Caco-2 (cell line): Measurements from ENCODE around the gene ATG7. TPM values are rescaled to one million over a fixed set of nuclear protein-coding genes. Genes with fewer than 3 reads are reported as not detected.

Source experiments
- BruUV-seq: library from RNA; stranded (reverse); fragments of 400-500 nt; replicated peaks from 2 replicates; lab custom pipeline; 2021; lab: Mats Ljungman, UMichigan
- CTCF ChIA-PET: fragments of 300-600 bp; sonication (Branson Sonifier 250); formaldehyde crosslinking; loops from one replicate; lab custom pipeline; 2022; ENCODE audit warnings: antibody characterized with exemption; lab: Charles Lee
- POLR2A ChIA-PET: fragments of 300-600 bp; sonication (Branson Sonifier 250); formaldehyde crosslinking; loops from one replicate; lab custom pipeline; 2022; ENCODE audit warnings: antibody characterized with exemption; lab: Charles Lee
- DNase-seq, 2 experiments: peaks; one replicate each; pipeline versions ENCODE4 v3.0.0 to v3.0.0-alpha.2; 2020 to 2022
- H3K27me3 ChIP-seq: replicated peaks from 2 replicates; pipeline ENCODE4 v1.6.0; 2011; ENCODE audit warnings: low read length; ENCODE audit not compliant: control insufficient read depth, insufficient read depth
- H3K36me3 ChIP-seq: 2 replicates; pipeline ENCODE4 v1.5.1; 2011; ENCODE audit warnings: low read length; ENCODE audit not compliant: control insufficient read depth, insufficient read depth
- H3K4me1 ChIP-seq: fragments of 250-450 bp; sonication (Bioruptor Pico); 2 replicates; pipeline ENCODE4 v1.5.1; 2020; ENCODE audit warnings: mild to moderate bottlenecking
- H3K4me3 ChIP-seq: 2 replicates; pipeline ENCODE4 v1.5.1; 2011; ENCODE audit warnings: low read depth, mild to moderate bottlenecking, control low read depth, low read length
- H3K9me3 ChIP-seq: fragments of 250-450 bp; sonication (Bioruptor Pico); 2 replicates; pipeline ENCODE4 v1.5.1; 2020; ENCODE audit warnings: mild to moderate bottlenecking, moderate library complexity
- H3K27ac Mint-ChIP-seq: one replicate; pipeline ENCODE4 v1.8.0; 2022; ENCODE audit warnings: mixed read lengths; ENCODE audit not compliant: unreplicated experiment
- H3K27me3 Mint-ChIP-seq: one replicate; pipeline ENCODE4 v1.8.0; 2022; ENCODE audit warnings: mixed read lengths; ENCODE audit not compliant: insufficient read depth, unreplicated experiment
- H3K36me3 Mint-ChIP-seq: one replicate; pipeline ENCODE4 v1.8.0; 2022; ENCODE audit warnings: mild to moderate bottlenecking, mixed read lengths; ENCODE audit not compliant: insufficient read depth, unreplicated experiment
- H3K4me1 Mint-ChIP-seq: one replicate; pipeline ENCODE4 v1.8.0; 2022; ENCODE audit warnings: low read depth, mixed read lengths; ENCODE audit not compliant: unreplicated experiment
- H3K4me3 Mint-ChIP-seq: one replicate; pipeline ENCODE4 v1.8.0; 2022; ENCODE audit warnings: mild to moderate bottlenecking, moderate library complexity, mixed read lengths; ENCODE audit not compliant: unreplicated experiment
- H3K9me3 Mint-ChIP-seq: one replicate; pipeline ENCODE4 v1.8.0; 2022; ENCODE audit warnings: mixed read lengths; ENCODE audit not compliant: unreplicated experiment
- intact Hi-C: fragments of 100-400 bp; cut with micrococcal nuclease; formaldehyde crosslinking; loops from one replicate; pipeline ENCODE4 v1.10.0; 2022; ENCODE audit not compliant: unreplicated experiment
- total RNA-seq: library from RNA; stranded (reverse); gene quantifications from 2 replicates; pipeline ENCODE4 v1.2.3, GENCODE V29; 2022
- TF ChIP-seq, protein P1 (sequence below), 2 experiments: fragments of 200-600 bp in 1 of 2; IDR thresholded peaks; 1 replicate in 1 of 2; 2 replicates in 1 of 2; pipeline versions ENCODE4 v1.5.1 to v1.8.0; 2011 to 2022; ENCODE audit warnings: antibody characterized with exemption in 1 of 2, control low read depth in 1 of 2, inconsistent platforms in 1 of 2, low read depth in 1 of 2, low read length in 1 of 2, mild to moderate bottlenecking in 1 of 2, moderate library complexity in 1 of 2; ENCODE audit not compliant: insufficient read depth in 1 of 2, severe bottlenecking in 1 of 2, unreplicated experiment in 1 of 2

ATG7 gene
- total RNA-seq, 1 experiment from 2014 or later, result 24.4 TPM

DNA sequence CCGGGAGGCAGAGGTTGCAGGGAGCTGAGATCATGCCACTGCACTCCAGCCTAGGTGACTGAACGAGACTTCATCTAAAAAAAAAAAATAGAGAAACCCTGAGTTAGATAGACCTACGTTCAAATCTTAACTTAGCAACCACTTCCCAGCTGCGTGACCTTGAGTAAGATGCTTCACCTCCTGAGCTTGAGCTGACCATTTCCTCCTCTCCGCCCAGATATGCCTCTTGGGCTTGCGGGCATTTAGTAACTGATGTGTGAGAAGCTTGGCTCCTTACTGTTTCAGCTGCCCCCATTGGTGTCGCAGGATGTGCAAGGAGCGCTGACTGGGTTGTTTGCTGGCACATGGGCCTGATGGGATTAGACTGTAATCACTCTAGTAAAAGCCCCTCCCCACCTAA, 26.9 kb upstream of the ATG7 start:
- ChIA-PET POLR2A (no interaction called here), CTCF (no interaction called here)
- BruUV-seq, result no TSS peak
- no peak for DNase-seq
- no peak overlapping the region for H3K27ac Mint-ChIP-seq
- no peak overlapping the region for H3K4me3 ChIP-seq
- intact Hi-C loops, result no loop called here
- H3K4me3 Mint-ChIP-seq, result no peak overlapping the region
- no peaks in the 10 kb centered on the region for H3K27me3 ChIP-seq
- peaks cover 4% of the 10 kb centered on the region; the same call in 1 of the 2 replicates for H3K4me1 ChIP-seq
- H3K9me3 ChIP-seq, result no peaks in the 10 kb centered on the region
- H3K36me3 Mint-ChIP-seq, result no peaks in the 10 kb centered on the region
- no peaks in the 10 kb centered on the region for H3K9me3 Mint-ChIP-seq
- H3K4me1 Mint-ChIP-seq, result peaks cover 4% of the 10 kb centered on the region
- no peaks in the 10 kb centered on the region for H3K27me3 Mint-ChIP-seq
- TF ChIP-seq, protein P1, sequence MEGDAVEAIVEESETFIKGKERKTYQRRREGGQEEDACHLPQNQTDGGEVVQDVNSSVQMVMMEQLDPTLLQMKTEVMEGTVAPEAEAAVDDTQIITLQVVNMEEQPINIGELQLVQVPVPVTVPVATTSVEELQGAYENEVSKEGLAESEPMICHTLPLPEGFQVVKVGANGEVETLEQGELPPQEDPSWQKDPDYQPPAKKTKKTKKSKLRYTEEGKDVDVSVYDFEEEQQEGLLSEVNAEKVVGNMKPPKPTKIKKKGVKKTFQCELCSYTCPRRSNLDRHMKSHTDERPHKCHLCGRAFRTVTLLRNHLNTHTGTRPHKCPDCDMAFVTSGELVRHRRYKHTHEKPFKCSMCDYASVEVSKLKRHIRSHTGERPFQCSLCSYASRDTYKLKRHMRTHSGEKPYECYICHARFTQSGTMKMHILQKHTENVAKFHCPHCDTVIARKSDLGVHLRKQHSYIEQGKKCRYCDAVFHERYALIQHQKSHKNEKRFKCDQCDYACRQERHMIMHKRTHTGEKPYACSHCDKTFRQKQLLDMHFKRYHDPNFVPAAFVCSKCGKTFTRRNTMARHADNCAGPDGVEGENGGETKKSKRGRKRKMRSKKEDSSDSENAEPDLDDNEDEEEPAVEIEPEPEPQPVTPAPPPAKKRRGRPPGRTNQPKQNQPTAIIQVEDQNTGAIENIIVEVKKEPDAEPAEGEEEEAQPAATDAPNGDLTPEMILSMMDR (IDR thresholded peaks at IDR 0.05; ENCODE audit: insufficient read depth in 1 of 2, low read depth in 1 of 2, low read length in 1 of 2, severe bottlenecking in 1 of 2, unreplicated experiment in 1 of 2), result no peak
- H3K36me3 ChIP-seq, result no peaks in the 10 kb centered on the region

GRCh38 chr3:11245827-11246662, 26.2 kb upstream of the ATG7 start:
- H3K27ac Mint-ChIP-seq, result no peak overlapping the region
- H3K4me1 Mint-ChIP-seq, result no peaks in the 10 kb centered on the region
- Histone ChIP-seq H3K9me3 (no peaks in the 10 kb centered on the region), H3K4me3 (no peak overlapping the region), H3K4me1 (peaks cover 4% of the 10 kb centered on the region; the same call in 1 of the 2 replicates), H3K36me3 (no peaks in the 10 kb centered on the region), H3K27me3 (no peaks in the 10 kb centered on the region)
- H3K4me3 Mint-ChIP-seq, result no peak overlapping the region
- BruUV-seq, result no TSS peak
- H3K36me3 Mint-ChIP-seq, result no peaks in the 10 kb centered on the region
- no peak for DNase-seq
- TF ChIP-seq, protein P1 (IDR thresholded peaks at IDR 0.05; ENCODE audit: insufficient read depth in 1 of 2, low read depth in 1 of 2, low read length in 1 of 2, severe bottlenecking in 1 of 2, unreplicated experiment in 1 of 2), result no peak
- H3K27me3 Mint-ChIP-seq, result no peaks in the 10 kb centered on the region
- ChIA-PET CTCF (no interaction called here), POLR2A (no interaction called here)
- intact Hi-C loops, result no loop called here
- no peaks in the 10 kb centered on the region for H3K9me3 Mint-ChIP-seq

DNA sequence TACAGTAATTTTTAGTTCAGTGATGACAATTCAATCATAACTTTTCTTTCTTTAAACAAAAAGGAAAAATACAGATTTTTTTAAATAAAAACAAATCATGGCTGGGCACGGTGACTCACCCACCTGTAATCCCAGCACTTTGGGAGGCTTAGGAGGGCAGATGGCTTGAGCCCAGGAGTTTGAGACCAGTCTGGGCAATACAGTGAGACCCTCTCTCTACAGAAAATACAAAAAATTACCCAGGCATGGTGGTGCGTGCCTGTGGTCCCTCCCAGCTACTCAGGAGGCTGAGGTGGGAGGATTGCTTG, 25.6 kb upstream of the ATG7 start:
- no peak for DNase-seq
- TF ChIP-seq, protein P1 (IDR thresholded peaks at IDR 0.05; ENCODE audit: insufficient read depth in 1 of 2, low read depth in 1 of 2, low read length in 1 of 2, severe bottlenecking in 1 of 2, unreplicated experiment in 1 of 2), result no peak

More for the DNA sequence above, 25.6 kb upstream of the ATG7 start:
- no TSS peak for BruUV-seq
- no peaks in the 10 kb centered on the region for H3K27me3 ChIP-seq
- CTCF ChIA-PET, result no interaction called here
- POLR2A ChIA-PET, result no interaction called here
- H3K4me1 Mint-ChIP-seq, result no peaks in the 10 kb centered on the region
- H3K4me1 ChIP-seq, result peaks cover 4% of the 10 kb centered on the region; the same call in 1 of the 2 replicates
- no peaks in the 10 kb centered on the region for H3K36me3 Mint-ChIP-seq
- H3K36me3 ChIP-seq, result no peaks in the 10 kb centered on the region
- H3K4me3 ChIP-seq, result no peak overlapping the region
- intact Hi-C loops, result no loop called here
- no peaks in the 10 kb centered on the region for H3K27me3 Mint-ChIP-seq
- no peaks in the 10 kb centered on the region for H3K9me3 ChIP-seq
- no peak overlapping the region for H3K27ac Mint-ChIP-seq
- no peak overlapping the region for H3K4me3 Mint-ChIP-seq
- no peaks in the 10 kb centered on the region for H3K9me3 Mint-ChIP-seq
